ENCODE measurements around the gene GOSR2. TPM values are rescaled to one million over a fixed set of nuclear protein-coding genes. Genes with fewer than 3 reads are reported as not detected.

Gene GOSR2
- total RNA-seq, 1 experiment from 2014 or later, result 34.5 TPM

- H3K27ac ChIP-seq, result no peak overlapping the region
- no peaks in the 10 kb centered on the region for H4K20me1 ChIP-seq (ENCODE audit: insufficient read depth)
- H3K27me3 ChIP-seq (ENCODE audit: insufficient read depth, low read depth), result peaks cover 68% of the 10 kb centered on the region
- no peak for DNase-seq
- no peaks in the 10 kb centered on the region for H3K9me2 ChIP-seq (ENCODE audit: insufficient read depth)
- no peak overlapping the region for H3K4me2 ChIP-seq
- no peaks in the 10 kb centered on the region for H3K36me3 ChIP-seq (ENCODE audit: low read depth)
- CTCF ChIA-PET, result no interaction called here
- H3K9me3 ChIP-seq (ENCODE audit: insufficient read depth, low read depth), result no peaks in the 10 kb centered on the region
- no peaks in the 10 kb centered on the region for H3K4me1 ChIP-seq (replicated peaks; ENCODE audit: insufficient read depth)
- no peak overlapping the region for H3K4me3 ChIP-seq
- H3K79me2 ChIP-seq (ENCODE audit: low read depth), result no peaks in the 10 kb centered on the region
- POLR2A ChIA-PET (ENCODE audit: unreplicated experiment), result interaction anchor here (0.8 kb wide), 1 partner anchor 109 kb away, joined by 5 read pairs; no protein-coding TSS in a partner anchor
- no peak for TF ChIP-seq CTCF (conservative IDR thresholded peaks at IDR 0.05)
- no peak for TF ChIP-seq EZH2 (IDR thresholded peaks at IDR 0.05; ENCODE audit: low read depth)
- H2AFZ ChIP-seq, result no peak overlapping the region
- intact Hi-C loops (cut with micrococcal nuclease; ENCODE audit: unreplicated experiment), result no loop called here
- no peaks in the 10 kb centered on the region for H3F3A ChIP-seq (ENCODE audit: insufficient read depth, low read depth)
- no TSS peak for BruUV-seq (replicated peaks)
These were observed 37.3 kb upstream of the GOSR2 start for GRCh38 chr17:46885415-46886309.

- ChIA-PET CTCF (no interaction called here), POLR2A (ENCODE audit: unreplicated experiment) (interaction anchor here (0.8 kb wide), 1 partner anchor 108 kb away, joined by 5 read pairs; no protein-coding TSS in a partner anchor)
- H3K36me3 ChIP-seq (ENCODE audit: low read depth), result no peaks in the 10 kb centered on the region
- TF ChIP-seq CTCF (conservative IDR thresholded peaks at IDR 0.05) (no peak), EZH2 (IDR thresholded peaks at IDR 0.05; ENCODE audit: low read depth) (no peak)
- H3K4me1 ChIP-seq (replicated peaks; ENCODE audit: insufficient read depth), result no peaks in the 10 kb centered on the region
- no peak overlapping the region for H2AFZ ChIP-seq
- intact Hi-C loops (cut with micrococcal nuclease; ENCODE audit: unreplicated experiment), result no loop called here
- no peak overlapping the region for H3K27ac ChIP-seq
- H3K4me3 ChIP-seq, result no peak overlapping the region
- H3K9me3 ChIP-seq (ENCODE audit: insufficient read depth, low read depth), result no peaks in the 10 kb centered on the region
- no peaks in the 10 kb centered on the region for H3K9me2 ChIP-seq (ENCODE audit: insufficient read depth)
- H3K27me3 ChIP-seq (ENCODE audit: insufficient read depth, low read depth), result peaks cover 74% of the 10 kb centered on the region
- no peaks in the 10 kb centered on the region for H3F3A ChIP-seq (ENCODE audit: insufficient read depth, low read depth)
- BruUV-seq (replicated peaks), result no TSS peak
- no peak overlapping the region for H3K4me2 ChIP-seq
- no peak for DNase-seq
- no peaks in the 10 kb centered on the region for H3K79me2 ChIP-seq (ENCODE audit: low read depth)
- H4K20me1 ChIP-seq (ENCODE audit: insufficient read depth), result no peaks in the 10 kb centered on the region
These were observed 36.7 kb upstream of the GOSR2 start for GRCh38 chr17:46886310-46886663.

- BruUV-seq (replicated peaks), result no TSS peak
- CTCF ChIA-PET, result no interaction called here
- no peaks in the 10 kb centered on the region for H3K4me1 ChIP-seq (replicated peaks; ENCODE audit: insufficient read depth)
- no peak overlapping the region for H3K27ac ChIP-seq
- no peaks in the 10 kb centered on the region for H4K20me1 ChIP-seq (ENCODE audit: insufficient read depth)
- no peak overlapping the region for H3K4me2 ChIP-seq
- H3K36me3 ChIP-seq (ENCODE audit: low read depth), result no peaks in the 10 kb centered on the region
- TF ChIP-seq CTCF (conservative IDR thresholded peaks at IDR 0.05), result no peak
- TF ChIP-seq EZH2 (IDR thresholded peaks at IDR 0.05; ENCODE audit: low read depth), result no peak
- no peaks in the 10 kb centered on the region for H3K9me2 ChIP-seq (ENCODE audit: insufficient read depth)
- H2AFZ ChIP-seq, result no peak overlapping the region
- DNase-seq, result no peak
- H3F3A ChIP-seq (ENCODE audit: insufficient read depth, low read depth), result no peaks in the 10 kb centered on the region
- no peaks in the 10 kb centered on the region for H3K9me3 ChIP-seq (ENCODE audit: insufficient read depth, low read depth)
- H3K27me3 ChIP-seq (ENCODE audit: insufficient read depth, low read depth), result peaks cover 87% of the 10 kb centered on the region
- intact Hi-C loops (cut with micrococcal nuclease; ENCODE audit: unreplicated experiment), result no loop called here
- POLR2A ChIA-PET (ENCODE audit: unreplicated experiment), result no interaction called here
- no peaks in the 10 kb centered on the region for H3K79me2 ChIP-seq (ENCODE audit: low read depth)
- no peak overlapping the region for H3K4me3 ChIP-seq
These were observed 35.2 kb upstream of the GOSR2 start for GRCh38 chr17:46887717-46888116.
